Measurements from ENCODE around the gene MAEA. TPM values are rescaled to one million over a fixed set of nuclear protein-coding genes. Genes with fewer than 3 reads are reported as not detected.

The MAEA gene
- total and polyA plus RNA-seq, 2 of the 8 experiments (the other 6 are each of a cell fraction or from before 2014, with no cell fraction given) = 75.8 to 133 TPM

DNA sequence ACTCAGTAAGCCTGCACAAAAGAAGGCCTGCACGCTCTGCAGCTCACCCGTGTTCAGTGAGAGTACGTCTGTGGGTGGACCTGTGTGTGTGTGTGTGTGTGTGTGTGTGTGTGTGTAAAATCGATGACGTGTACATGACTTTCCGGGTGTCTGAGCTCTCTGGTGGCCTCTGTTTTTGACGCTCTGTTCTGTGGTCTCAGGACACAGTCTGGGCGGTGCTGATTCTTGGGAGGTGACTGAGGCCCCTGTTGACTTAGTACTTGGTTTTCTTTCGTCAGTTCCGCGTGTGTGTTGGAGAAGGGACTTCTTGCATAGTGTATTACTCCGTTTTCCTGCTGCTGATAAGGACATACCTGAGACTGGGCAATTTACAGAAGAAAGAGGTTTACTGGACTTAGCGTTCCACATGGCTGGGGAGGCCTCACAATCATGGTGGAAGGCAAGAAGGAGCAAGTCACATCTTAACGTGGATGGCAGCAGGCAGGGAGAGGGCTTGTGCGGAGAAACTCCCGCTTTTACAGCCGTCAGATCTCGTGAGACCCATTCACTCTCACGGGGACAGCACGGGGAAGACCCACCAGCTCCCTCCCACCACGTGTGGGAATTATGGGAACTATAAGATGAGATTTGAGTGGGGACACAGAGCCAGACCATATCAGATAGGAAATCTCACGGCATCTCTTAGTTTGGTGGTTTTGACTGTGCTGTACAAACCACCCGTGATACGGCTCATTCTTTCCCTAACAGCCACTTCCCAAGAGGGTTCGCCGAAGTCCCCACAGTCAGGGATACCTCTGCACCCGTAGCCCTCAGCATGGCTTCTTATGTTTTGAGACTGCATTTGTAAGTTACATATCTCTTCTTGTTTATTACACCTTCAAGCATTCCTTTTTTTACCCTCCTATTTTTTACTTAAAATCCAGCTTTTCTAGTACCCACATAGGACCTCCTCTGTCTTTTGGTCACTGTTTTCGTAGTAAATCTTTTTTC, 81.8 kb downstream of the MAEA start:
- no peak overlapping the region for H3K4me3 ChIP-seq (ENCODE audit: extremely low read depth in 1 of 4, insufficient read depth in 2 of 4, low read depth in 3 of 4, low read length in 4 of 4)
- no peak overlapping the region for H2BK15ac ChIP-seq (ENCODE audit: low read length)
- H4K8ac ChIP-seq (ENCODE audit: extremely low read depth, insufficient read depth, low read length) = no peak overlapping the region
- H3K79me1 ChIP-seq (ENCODE audit: low read depth, low read length) = no peaks in the 10 kb centered on the region
- H4K5ac ChIP-seq (ENCODE audit: insufficient read length, low read depth, low read length) = no peak overlapping the region
- H3K27me3 ChIP-seq (replicated peaks in 1 of 4; ENCODE audit: control insufficient read depth in 3 of 4, extremely low read depth in 1 of 4, insufficient read depth in 3 of 4, low read length in 3 of 4) = no peaks in the 10 kb centered on the region
- no peak overlapping the region for H4K91ac ChIP-seq (replicated peaks; ENCODE audit: insufficient read length, low read length)
- no peaks in the 10 kb centered on the region for H3K79me2 ChIP-seq (ENCODE audit: control insufficient read depth in 1 of 2, insufficient read depth in 2 of 2, low read length in 2 of 2)
- H3K23me2 ChIP-seq (ENCODE audit: low read depth, low read length) = no peaks in the 10 kb centered on the region
- ChIA-PET POLR2A (ENCODE audit: partially characterized antibody) (no interaction called here), CTCF (ENCODE audit: partially characterized antibody) (interaction anchor here (0.5 to 1.7 kb wide), 3 partner anchors 19 to 576 kb away, joined by 3 to 5 read pairs (median 3); no protein-coding TSS in a partner anchor)
- no peak overlapping the region for H3K9ac ChIP-seq (replicated peaks in 1 of 4; ENCODE audit: extremely low read depth in 1 of 4, low read depth in 3 of 4, low read length in 3 of 4)
- DNase-seq (ENCODE audit: low read depth in 1 of 2, low spot score in 2 of 2) (no peak), FAIRE-seq (no peak)
- H2BK120ac ChIP-seq (replicated peaks; ENCODE audit: low read depth, low read length) = no peak overlapping the region
- H2BK12ac ChIP-seq (ENCODE audit: low read depth, low read length) = no peak overlapping the region
- H2AFZ ChIP-seq (ENCODE audit: low read length) = no peak overlapping the region
- H3K56ac ChIP-seq (replicated peaks; ENCODE audit: insufficient read length, low read depth, low read length) = no peak overlapping the region
- H3K23ac ChIP-seq (ENCODE audit: insufficient read length) = no peak overlapping the region
- no peak overlapping the region for H3K18ac ChIP-seq (ENCODE audit: extremely low read depth, low read length)
- H3K36me3 ChIP-seq (ENCODE audit: control insufficient read depth in 2 of 4, insufficient read depth in 4 of 4, low read length in 3 of 4) = peaks cover 0 to 2% (median 0%) of the 10 kb centered on the region in 4 experiments; a peak in 1 of 8 replicates
- H3K4ac ChIP-seq (replicated peaks; ENCODE audit: insufficient read length, low read depth, low read length) = no peak overlapping the region
- H2AK5ac ChIP-seq (ENCODE audit: low read depth, low read length) = no peak overlapping the region
- 90% methylated on average over 28 of the region's 28 CpGs; no CpG with 5 or more reads in 1 of the 2 experiments for WGBS, 2 experiments (ENCODE audit: extremely low coverage in 1 of 2, insufficient coverage in 1 of 2, insufficient read length in 1 of 2, insufficient replicate concordance in 2 of 2, low coverage in 1 of 2, low lambda C conversion rate in 2 of 2, missing lambda C conversion rate in 1 of 2)
- H4K20me1 ChIP-seq (replicated peaks in 1 of 2; ENCODE audit: control insufficient read depth in 1 of 2, insufficient read depth in 2 of 2, low read length in 2 of 2) = peaks cover 0 to 10% of the 10 kb centered on the region in 2 experiments
- no peak overlapping the region for H3K14ac ChIP-seq (ENCODE audit: insufficient read length)
- no peak overlapping the region for H3K4me2 ChIP-seq (ENCODE audit: insufficient read depth in 1 of 2, low read depth in 2 of 2, low read length in 2 of 2)
- TF ChIP-seq HDAC2 (IDR thresholded peaks at IDR 0.05; ENCODE audit: borderline replicate concordance in 1 of 2, low read depth in 2 of 2, low read length in 2 of 2) (no peak), CHD1 (IDR thresholded peaks at IDR 0.05; ENCODE audit: low read depth, low read length) (no peak), YY1 (IDR thresholded peaks at IDR 0.05; ENCODE audit: low read depth, low read length) (no peak)
- no peak overlapping the region for H2BK20ac ChIP-seq (ENCODE audit: low read length)
- no peak overlapping the region for H2BK5ac ChIP-seq (ENCODE audit: low read depth, low read length)
- no peaks in the 10 kb centered on the region for H3K9me3 ChIP-seq (ENCODE audit: insufficient read depth in 2 of 2, low read depth in 1 of 2, low read length in 1 of 2)
- H3K4me1 ChIP-seq (replicated peaks in 1 of 4; ENCODE audit: control insufficient read depth in 3 of 4, insufficient read depth in 4 of 4, low read length in 3 of 4) = peaks cover 0 to 2% (median 0%) of the 10 kb centered on the region in 4 experiments; a peak in 1 of 7 replicates
- no peak overlapping the region for H3K27ac ChIP-seq (ENCODE audit: low read depth, low read length)

Measured in H1 (cell line).